ENCODE results near the gene LIPK. TPM values are rescaled to one million over a fixed set of nuclear protein-coding genes. Genes with fewer than 3 reads are reported as not detected.

LIPK gene
- total RNA-seq, 1 experiment from 2014 or later = not detected

GRCh38 chr10:88782222-88782621 is 76.2 kb downstream of the LIPK start:
- Mint-ChIP-seq H3K36me3 (ENCODE audit: insufficient read depth, unreplicated experiment) (no peaks in the 10 kb centered on the region), H3K4me3 (ENCODE audit: low read depth, unreplicated experiment) (no peak overlapping the region), H3K27me3 (ENCODE audit: unreplicated experiment) (no peaks in the 10 kb centered on the region), H3K27ac (ENCODE audit: unreplicated experiment) (no peak overlapping the region), H3K4me1 (ENCODE audit: low read depth, unreplicated experiment) (no peaks in the 10 kb centered on the region), H3K9me3 (ENCODE audit: low read depth, unreplicated experiment) (no peaks in the 10 kb centered on the region)
- CTCF ChIA-PET = no interaction called here
- no TSS peak for BruUV-seq (replicated peaks)
- intact Hi-C loops (cut with micrococcal nuclease; ENCODE audit: unreplicated experiment) = no loop called here
- no peak for DNase-seq
- no peak for TF ChIP-seq CTCF (IDR thresholded peaks at IDR 0.05; ENCODE audit: unreplicated experiment)

- no peaks in the 10 kb centered on the region for H3K9me3 Mint-ChIP-seq (ENCODE audit: low read depth, unreplicated experiment)
- H3K4me3 Mint-ChIP-seq (ENCODE audit: low read depth, unreplicated experiment) = no peak overlapping the region
- peaks cover 9% of the 10 kb centered on the region for H3K27me3 Mint-ChIP-seq (ENCODE audit: unreplicated experiment)
- no peaks in the 10 kb centered on the region for H3K4me1 Mint-ChIP-seq (ENCODE audit: low read depth, unreplicated experiment)
- no peak for DNase-seq
- no peak for TF ChIP-seq CTCF (IDR thresholded peaks at IDR 0.05; ENCODE audit: unreplicated experiment)
- H3K27ac Mint-ChIP-seq (ENCODE audit: unreplicated experiment) = no peak overlapping the region
- intact Hi-C loops (cut with micrococcal nuclease; ENCODE audit: unreplicated experiment) = no loop called here
- no TSS peak for BruUV-seq (replicated peaks)
- H3K36me3 Mint-ChIP-seq (ENCODE audit: insufficient read depth, unreplicated experiment) = no peaks in the 10 kb centered on the region
- CTCF ChIA-PET = no interaction called here
These were observed 77.7 kb downstream of the LIPK start for GRCh38 chr10:88783724-88784123.

- H3K4me3 Mint-ChIP-seq (ENCODE audit: low read depth, unreplicated experiment) = no peak overlapping the region
- no peak for TF ChIP-seq CTCF (IDR thresholded peaks at IDR 0.05; ENCODE audit: unreplicated experiment)
- no peaks in the 10 kb centered on the region for H3K9me3 Mint-ChIP-seq (ENCODE audit: low read depth, unreplicated experiment)
- CTCF ChIA-PET = no interaction called here
- no peaks in the 10 kb centered on the region for H3K4me1 Mint-ChIP-seq (ENCODE audit: low read depth, unreplicated experiment)
- no peak for DNase-seq
- intact Hi-C loops (cut with micrococcal nuclease; ENCODE audit: unreplicated experiment) = no loop called here
- BruUV-seq (replicated peaks) = no TSS peak
- H3K27ac Mint-ChIP-seq (ENCODE audit: unreplicated experiment) = no peak overlapping the region
- peaks cover 9% of the 10 kb centered on the region for H3K27me3 Mint-ChIP-seq (ENCODE audit: unreplicated experiment)
- H3K36me3 Mint-ChIP-seq (ENCODE audit: insufficient read depth, unreplicated experiment) = no peaks in the 10 kb centered on the region
These were observed 80.2 kb downstream of the LIPK start for GRCh38 chr10:88786032-88786770.

- CTCF ChIA-PET = no interaction called here
- TF ChIP-seq CTCF (IDR thresholded peaks at IDR 0.05; ENCODE audit: unreplicated experiment) = no peak
- Mint-ChIP-seq H3K4me1 (ENCODE audit: low read depth, unreplicated experiment) (peaks cover 3% of the 10 kb centered on the region), H3K9me3 (ENCODE audit: low read depth, unreplicated experiment) (no peaks in the 10 kb centered on the region), H3K4me3 (ENCODE audit: low read depth, unreplicated experiment) (no peak overlapping the region), H3K36me3 (ENCODE audit: insufficient read depth, unreplicated experiment) (no peaks in the 10 kb centered on the region), H3K27me3 (ENCODE audit: unreplicated experiment) (peaks cover 9% of the 10 kb centered on the region), H3K27ac (ENCODE audit: unreplicated experiment) (no peak overlapping the region)
- BruUV-seq (replicated peaks) = no TSS peak
- DNase-seq = no peak
- intact Hi-C loops (cut with micrococcal nuclease; ENCODE audit: unreplicated experiment) = no loop called here
These were observed 81.4 kb downstream of the LIPK start for GRCh38 chr10:88787463-88787862.

All from Calu3 (cell line).